Kidney epithelial cell (primary cell): ENCODE data around the gene NME9. TPM values are rescaled to one million over a fixed set of nuclear protein-coding genes. Genes with fewer than 3 reads are reported as not detected.

Experiments
- DNase-seq: peaks from one replicate; pipeline ENCODE4 v3.0.0-alpha.2; 2010; ENCODE audit warnings: low read depth
- H3K27me3 ChIP-seq: 2 replicates; pipeline ENCODE4 v1.6.0; 2011; ENCODE audit warnings: low read length; ENCODE audit not compliant: control insufficient read depth, insufficient read depth
- H3K36me3 ChIP-seq: 2 replicates; pipeline ENCODE4 v1.5.1; 2011; ENCODE audit warnings: low read length; ENCODE audit not compliant: control insufficient read depth, insufficient read depth
- H3K4me3 ChIP-seq: 2 replicates; pipeline ENCODE4 v1.5.1; 2011; ENCODE audit warnings: low read depth, mild to moderate bottlenecking, control low read depth, low read length
- total RNA-seq: library from RNA; depleted of rRNA; stranded (reverse); fragments of >200 nt; gene quantifications from 2 replicates; pipeline ENCODE4 v1.2.3, GENCODE V29; 2015
- TF ChIP-seq, protein P1 (sequence below): IDR thresholded peaks from 2 replicates; pipeline ENCODE4 v1.5.1; 2011; ENCODE audit warnings: mild to moderate bottlenecking, moderate library complexity, low read length, control low read depth, inconsistent platforms; ENCODE audit not compliant: insufficient read depth, poor library complexity, severe bottlenecking

The NME9 gene
- total RNA-seq, 1 donor from 2014 or later, result not detected

DNA sequence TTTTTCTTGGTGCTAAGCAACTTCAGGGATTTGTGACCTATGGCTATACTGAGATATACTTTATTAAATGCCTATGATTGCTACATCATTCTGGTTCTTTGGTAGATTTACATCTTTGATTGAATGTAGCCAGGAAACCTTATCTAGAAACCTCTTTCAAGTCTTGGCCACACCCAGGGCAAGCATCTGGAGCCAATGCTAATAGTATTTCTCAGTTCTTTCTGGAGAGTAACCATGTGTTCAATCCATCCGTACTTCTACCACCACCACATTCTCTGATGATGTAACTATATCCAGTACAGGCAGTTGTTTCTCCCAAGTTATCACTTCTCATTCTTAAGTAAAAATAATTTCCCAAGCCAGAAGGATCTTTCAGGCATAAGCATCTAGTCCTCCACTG is 69.0 kb downstream of the NME9 start:
- Histone ChIP-seq H3K27me3 (no peaks in the 10 kb centered on the region), H3K36me3 (no peaks in the 10 kb centered on the region), H3K4me3 (no peak overlapping the region)
- TF ChIP-seq, protein P1, sequence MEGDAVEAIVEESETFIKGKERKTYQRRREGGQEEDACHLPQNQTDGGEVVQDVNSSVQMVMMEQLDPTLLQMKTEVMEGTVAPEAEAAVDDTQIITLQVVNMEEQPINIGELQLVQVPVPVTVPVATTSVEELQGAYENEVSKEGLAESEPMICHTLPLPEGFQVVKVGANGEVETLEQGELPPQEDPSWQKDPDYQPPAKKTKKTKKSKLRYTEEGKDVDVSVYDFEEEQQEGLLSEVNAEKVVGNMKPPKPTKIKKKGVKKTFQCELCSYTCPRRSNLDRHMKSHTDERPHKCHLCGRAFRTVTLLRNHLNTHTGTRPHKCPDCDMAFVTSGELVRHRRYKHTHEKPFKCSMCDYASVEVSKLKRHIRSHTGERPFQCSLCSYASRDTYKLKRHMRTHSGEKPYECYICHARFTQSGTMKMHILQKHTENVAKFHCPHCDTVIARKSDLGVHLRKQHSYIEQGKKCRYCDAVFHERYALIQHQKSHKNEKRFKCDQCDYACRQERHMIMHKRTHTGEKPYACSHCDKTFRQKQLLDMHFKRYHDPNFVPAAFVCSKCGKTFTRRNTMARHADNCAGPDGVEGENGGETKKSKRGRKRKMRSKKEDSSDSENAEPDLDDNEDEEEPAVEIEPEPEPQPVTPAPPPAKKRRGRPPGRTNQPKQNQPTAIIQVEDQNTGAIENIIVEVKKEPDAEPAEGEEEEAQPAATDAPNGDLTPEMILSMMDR, result no peak
- DNase-seq, result no peak

DNA sequence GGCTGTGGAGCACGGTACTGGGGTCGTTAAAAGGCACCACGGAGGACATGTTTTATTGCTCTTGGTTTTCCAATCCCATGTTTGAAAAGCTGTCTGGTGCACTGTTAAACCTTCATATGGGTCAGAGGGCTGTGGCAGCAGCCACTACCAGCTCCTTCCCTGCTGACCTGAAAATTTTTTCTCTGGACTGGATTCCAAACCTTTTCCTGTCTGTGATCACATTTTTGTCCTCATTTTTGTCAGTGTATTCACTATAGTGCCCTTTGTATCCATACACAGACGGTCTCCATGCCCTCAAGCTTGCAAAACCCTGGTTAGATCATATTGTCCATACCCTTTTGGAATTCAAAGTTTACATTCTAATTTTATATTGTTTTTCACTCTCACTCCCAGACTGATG is 70.5 kb downstream of the NME9 start:
- H3K4me3 ChIP-seq, result no peak overlapping the region
- no peaks in the 10 kb centered on the region for H3K27me3 ChIP-seq
- DNase-seq, result no peak
- TF ChIP-seq, protein P1, result no peak
- no peaks in the 10 kb centered on the region for H3K36me3 ChIP-seq

DNA sequence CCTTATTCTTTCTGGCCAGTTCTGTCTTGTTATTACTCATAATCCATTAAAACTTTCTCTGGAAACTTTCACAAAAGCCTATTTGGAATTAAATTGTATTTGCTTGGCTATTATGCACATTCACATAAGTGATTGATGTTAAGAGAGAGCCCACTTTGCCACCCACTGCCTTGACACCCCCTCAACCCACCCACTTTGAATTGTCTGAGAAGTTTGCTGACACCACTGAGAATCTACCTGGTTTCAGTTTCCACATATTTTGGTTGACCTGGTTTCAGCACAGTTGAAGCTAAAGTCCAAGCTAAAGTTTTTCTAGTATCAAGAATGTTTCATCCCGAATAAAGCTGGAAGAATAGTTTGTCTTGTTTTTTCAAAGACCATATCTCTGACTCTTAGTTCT is 71.7 kb downstream of the NME9 start:
- Histone ChIP-seq H3K36me3 (no peaks in the 10 kb centered on the region), H3K27me3 (no peaks in the 10 kb centered on the region), H3K4me3 (no peak overlapping the region)
- TF ChIP-seq, protein P1, result no peak
- DNase-seq, result no peak

DNA sequence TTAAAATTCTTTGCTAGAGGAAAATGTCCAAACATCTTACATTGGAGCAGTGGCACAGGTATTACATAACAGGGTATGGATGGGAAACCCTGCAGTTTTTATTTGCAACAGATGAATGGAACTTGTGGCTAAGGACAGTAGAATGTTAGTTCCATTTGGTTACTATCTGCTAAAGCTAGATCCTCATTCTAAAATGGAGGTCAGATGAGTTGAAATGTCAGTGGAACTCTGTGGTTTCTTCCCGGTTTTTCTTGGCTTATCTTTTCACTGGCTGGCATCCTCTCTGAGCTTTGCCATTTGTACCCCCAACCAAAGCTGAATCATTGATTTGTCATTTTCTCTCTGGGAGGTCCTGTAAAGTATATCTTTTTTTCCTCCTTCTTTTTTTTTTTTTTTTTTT is 73.6 kb downstream of the NME9 start:
- H3K36me3 ChIP-seq, result no peaks in the 10 kb centered on the region
- no peaks in the 10 kb centered on the region for H3K27me3 ChIP-seq
- no peak for DNase-seq
- TF ChIP-seq, protein P1, result no peak
- H3K4me3 ChIP-seq, result no peak overlapping the region

DNA sequence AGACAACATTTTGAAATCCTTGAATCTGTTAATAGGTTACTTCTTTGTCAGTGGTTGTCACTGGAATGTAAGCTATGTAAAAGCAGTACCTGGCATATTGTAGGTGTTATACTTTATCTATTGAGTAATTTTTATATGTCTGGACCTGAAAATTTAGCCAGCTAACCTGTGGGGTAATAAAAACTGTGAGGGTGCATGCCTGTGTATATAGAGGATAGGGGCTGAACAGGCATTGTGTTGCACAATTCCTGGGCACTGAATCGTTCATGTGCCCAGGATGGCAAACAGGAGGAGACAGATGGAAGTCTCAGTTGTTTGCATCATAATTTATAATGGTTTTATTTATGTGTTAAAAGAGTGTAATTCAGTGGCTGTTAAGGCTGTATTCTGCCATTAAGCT is 75.4 kb downstream of the NME9 start:
- no peak for DNase-seq
- Histone ChIP-seq H3K4me3 (no peak overlapping the region), H3K36me3 (no peaks in the 10 kb centered on the region), H3K27me3 (no peaks in the 10 kb centered on the region)
- TF ChIP-seq, protein P1, result no peak

DNA sequence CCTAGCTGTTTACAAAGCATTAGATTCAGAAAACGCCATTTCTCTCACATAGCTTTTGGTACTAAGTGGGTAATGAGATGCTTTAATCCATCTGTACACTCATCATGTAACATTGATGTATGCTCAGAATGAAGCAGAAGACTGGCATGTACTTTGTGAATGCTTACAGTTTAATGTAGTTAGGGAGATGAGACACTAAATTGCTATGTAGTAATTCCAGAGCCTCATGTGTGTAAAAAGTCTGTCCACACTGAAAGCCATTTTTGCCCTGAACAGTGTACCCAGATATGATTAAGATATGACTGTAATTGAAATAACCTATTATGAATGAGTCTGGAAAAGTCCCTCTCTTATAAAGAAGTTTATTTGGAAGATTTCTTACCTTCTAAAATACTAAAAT is 76.0 kb downstream of the NME9 start:
- TF ChIP-seq, protein P1, result no peak
- no peak overlapping the region for H3K4me3 ChIP-seq
- no peak for DNase-seq

More for the DNA sequence above, 76.0 kb downstream of the NME9 start:
- H3K27me3 ChIP-seq, result no peaks in the 10 kb centered on the region
- H3K36me3 ChIP-seq, result no peaks in the 10 kb centered on the region
